Brain pericyte (primary cell): Measurements from ENCODE around the gene RAB39A.

Experiments used
- DNase-seq: peaks from one replicate; pipeline ENCODE4 v3.0.0-alpha.2; 2012; ENCODE audit warnings: low read depth, low spot score

RAB39A gene

GRCh38 chr11:107961480-107961879 lies 33.2 kb downstream of the RAB39A start:
- no peak for DNase-seq

GRCh38 chr11:107962181-107962580 lies 33.9 kb downstream of the RAB39A start:
- no peak for DNase-seq

- no peak for DNase-seq
Observed at GRCh38 chr11:107963091-107963490, 34.8 kb downstream of the RAB39A start.

- no peak for DNase-seq
Observed at GRCh38 chr11:107969219-107969618, 41.0 kb downstream of the RAB39A start.

GRCh38 chr11:107970049-107970448 lies 41.8 kb downstream of the RAB39A start:
- DNase-seq: no peak

GRCh38 chr11:107973641-107974040 lies 45.4 kb downstream of the RAB39A start:
- DNase-seq: no peak

GRCh38 chr11:107988397-107989158 lies 60.3 kb downstream of the RAB39A start:
- no peak for DNase-seq

GRCh38 chr11:107991868-107992414 lies 63.7 kb downstream of the RAB39A start:
- no peak for DNase-seq

DNA sequence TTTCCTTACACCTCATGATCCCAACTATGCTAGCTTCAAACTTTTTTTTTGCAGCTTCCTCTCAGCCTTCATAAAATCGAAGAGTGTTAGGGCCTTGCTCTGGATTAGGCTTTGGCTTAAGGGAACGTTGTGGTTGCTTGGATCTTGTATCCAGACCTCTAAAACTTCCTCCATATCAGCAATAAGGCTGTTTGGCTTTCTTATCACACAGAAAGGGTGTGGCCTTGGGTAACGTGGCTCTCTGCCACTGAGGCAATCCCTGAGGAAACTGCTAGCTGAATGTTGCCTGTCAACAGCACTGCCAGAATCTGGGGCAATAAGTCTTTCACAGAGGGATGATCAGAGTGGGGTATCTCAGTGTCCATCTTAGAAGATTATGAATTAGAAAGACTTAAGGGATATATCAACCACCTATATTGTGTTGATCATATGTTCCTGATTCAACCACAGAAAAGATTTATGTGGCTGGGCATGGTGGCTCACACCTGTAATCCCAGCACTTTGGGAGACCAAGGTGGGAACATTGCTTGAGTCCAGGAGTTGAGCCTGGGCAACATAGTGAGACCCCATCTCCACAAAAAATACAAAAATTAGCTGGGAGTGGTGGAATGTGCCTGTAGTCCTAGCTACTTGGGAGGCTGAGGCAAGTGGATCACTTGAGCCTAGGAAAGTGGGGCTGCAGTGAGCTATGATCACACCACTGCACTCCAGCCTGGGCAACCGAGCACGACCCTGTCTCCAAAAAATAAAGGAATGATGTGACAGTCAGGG lies 67.9 kb downstream of the RAB39A start:
- no peak for DNase-seq

- no peak for DNase-seq
Observed at GRCh38 chr11:107998761-107999160, 70.5 kb downstream of the RAB39A start.

- no peak for DNase-seq
Observed at GRCh38 chr11:107999759-108000455, 71.7 kb downstream of the RAB39A start.

GRCh38 chr11:108002476-108002875 lies 74.2 kb downstream of the RAB39A start:
- no peak for DNase-seq

DNA sequence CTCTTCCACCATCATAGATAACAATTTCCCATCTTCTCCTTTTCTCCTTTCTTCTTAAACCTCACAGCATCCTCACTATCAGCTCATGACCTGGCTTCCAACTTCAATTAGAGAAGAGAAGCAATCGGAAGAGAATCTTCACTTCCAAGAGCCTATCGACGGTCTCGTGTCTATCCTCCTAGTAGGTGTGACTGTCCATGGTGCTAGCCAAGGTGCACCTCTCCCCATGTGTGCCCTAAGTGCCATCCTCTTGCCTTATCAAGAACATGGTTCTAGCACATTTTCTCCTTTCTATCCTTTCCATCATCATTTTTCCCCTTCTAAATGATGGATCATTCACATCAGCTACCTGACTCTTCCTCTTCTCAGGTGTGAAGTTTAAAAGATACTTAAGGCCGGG lies 75.4 kb downstream of the RAB39A start:
- no peak for DNase-seq

- DNase-seq: no peak
Observed at GRCh38 chr11:108007819-108008218, 79.6 kb downstream of the RAB39A start.

DNA sequence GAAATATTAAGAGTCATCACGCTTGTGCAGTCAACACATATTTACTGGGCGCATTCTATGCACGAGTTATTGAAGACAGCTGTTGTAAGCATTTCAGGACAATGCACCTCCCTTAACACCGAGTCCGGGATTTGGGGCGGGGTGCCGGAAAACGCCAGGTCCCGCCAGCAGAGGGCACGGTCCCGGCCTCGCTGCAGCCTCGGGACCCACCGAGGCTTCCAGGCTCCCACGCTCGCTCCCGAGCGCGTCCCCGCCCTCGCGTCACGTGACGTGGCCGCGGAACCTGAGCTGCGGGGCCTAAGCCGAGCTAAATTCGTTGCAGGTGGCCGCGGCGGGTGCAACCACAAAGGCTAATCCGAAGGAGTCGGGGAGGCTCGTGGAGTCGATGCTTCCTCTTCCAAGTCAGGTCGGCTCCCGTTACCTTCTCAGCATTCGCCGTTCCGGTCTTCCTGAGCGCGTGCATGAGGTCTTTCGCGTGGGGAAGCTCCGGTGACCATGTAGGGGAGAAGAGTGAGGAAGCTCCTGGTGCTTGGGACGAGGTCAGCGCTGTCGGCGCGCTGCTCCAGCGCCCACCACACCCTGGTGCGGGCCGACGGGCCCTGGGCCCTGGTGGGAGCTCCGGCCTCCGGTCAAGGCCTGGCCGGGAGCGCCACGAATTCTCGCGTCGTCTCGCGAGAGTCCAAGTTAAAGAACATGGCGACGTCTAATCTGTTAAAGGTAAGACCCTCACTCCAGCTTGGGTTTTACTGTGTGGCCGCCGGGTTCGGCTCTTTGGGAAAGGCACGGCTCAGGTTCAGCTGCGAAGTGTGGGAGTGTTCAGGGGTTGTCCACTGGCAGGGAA lies 80.6 kb downstream of the RAB39A start, which contains the start of gene CUL5:
CUL5 (plus strand) TSS at position 243 of the 841 bp plus-strand sequence; CDS start at position 694, 451 bp downstream.
- DNase-seq: peak; percentile 82

DNA sequence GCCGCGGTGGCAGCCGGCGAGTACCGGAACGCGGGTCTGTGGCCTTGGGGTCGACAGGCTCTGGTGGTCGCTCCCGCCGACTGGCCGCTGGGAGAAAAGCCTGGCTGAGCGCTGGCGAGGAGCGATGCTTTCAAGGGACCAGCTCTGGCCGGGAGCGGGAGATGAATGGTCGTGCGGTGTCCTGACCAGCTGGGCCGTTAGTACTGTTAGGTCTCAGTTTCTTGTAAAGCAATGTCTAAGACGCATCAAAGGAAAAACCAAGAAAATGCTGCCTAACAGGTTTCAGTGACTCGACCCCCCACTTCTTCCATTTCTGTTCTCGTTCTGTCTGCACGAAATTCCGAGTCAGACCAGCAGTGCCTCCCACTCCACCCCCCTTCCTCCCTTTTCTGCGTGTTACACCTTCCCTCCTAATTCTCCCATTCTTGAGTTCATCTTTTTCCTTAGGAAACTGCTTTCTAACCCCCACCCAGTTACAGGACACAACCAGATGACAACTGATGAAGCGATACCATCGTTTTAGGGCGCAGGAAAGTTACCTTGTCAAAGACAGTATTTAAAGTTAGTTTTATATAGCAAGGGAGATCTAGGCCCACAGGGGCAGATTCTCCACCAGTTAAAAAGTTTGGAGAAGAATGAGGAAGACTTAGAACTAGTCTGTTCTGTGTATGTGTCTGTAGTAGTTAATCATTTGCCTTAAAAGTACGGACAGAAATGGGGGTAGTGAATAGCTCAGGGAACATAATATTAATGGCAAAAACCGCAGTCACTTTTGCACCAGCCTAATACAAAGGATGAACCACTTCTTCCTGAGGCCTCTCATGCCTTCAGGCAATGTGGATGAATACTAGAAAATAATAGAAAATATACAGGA lies 81.5 kb downstream of the RAB39A start:
- DNase-seq: no peak

DNA sequence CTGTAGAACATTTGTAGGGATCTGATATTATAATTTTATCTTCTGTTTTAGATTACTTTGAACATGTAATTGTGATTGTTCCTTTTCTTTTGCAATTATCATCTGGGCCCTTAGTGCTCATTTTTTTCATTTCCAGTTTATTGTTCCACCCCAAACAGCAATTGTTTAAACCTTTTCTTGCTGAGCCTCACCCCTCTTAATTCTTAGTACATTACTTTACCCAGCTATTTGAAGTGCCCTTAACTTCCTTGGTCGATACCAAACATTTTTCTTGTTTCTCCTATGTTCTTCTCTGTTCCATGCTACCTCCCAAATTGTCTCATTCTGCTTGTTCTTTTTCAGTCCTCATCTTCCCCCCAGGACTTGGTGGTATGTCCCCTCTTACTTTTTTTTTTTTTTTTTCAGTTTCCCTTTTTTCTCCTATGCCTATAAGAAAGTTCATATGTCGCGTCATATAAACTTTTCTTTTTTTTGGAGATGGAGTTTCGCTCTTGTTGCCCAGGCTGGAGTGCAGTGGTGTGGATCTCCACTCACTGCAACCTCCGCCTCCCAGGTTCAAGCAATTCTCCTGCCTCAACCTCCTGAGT lies 84.0 kb downstream of the RAB39A start:
- DNase-seq: no peak
